IMR-90 (cell line): ENCODE results near the gene IP6K1. TPM values are rescaled to one million over a fixed set of nuclear protein-coding genes. Genes with fewer than 3 reads are reported as not detected.

ENCODE experiments used
- ATAC-seq: fragments of 200-7000 bp; cut with Tn5 transposase; 2 replicates; pipeline ENCODE4 v1.9.1; 2020; ENCODE audit warnings: low read depth, mild to moderate bottlenecking, moderate library complexity
- BruUV-seq: library from RNA; stranded (reverse); fragments of 400-500 nt; replicated peaks from 2 replicates; lab custom pipeline; 2021; lab: Mats Ljungman, UMichigan
- CTCF ChIA-PET: fragments of 300-600 bp; formaldehyde crosslinking; extraction: SDS; loops from one replicate; lab custom pipeline; 2021; ENCODE audit warnings: antibody characterized with exemption; lab: Yijun Ruan, JAX
- POLR2A ChIA-PET: fragments of 300-600 bp; sonication (Branson Sonifier 250); formaldehyde crosslinking; loops from one replicate; lab custom pipeline; 2022; ENCODE audit warnings: antibody characterized with exemption; ENCODE audit not compliant: unreplicated experiment; lab: Charles Lee
- DNase-seq: peaks from one replicate; pipeline ENCODE4 v3.0.0; 2013
- H2AFZ ChIP-seq: replicated peaks from 2 replicates; pipeline ENCODE3; 2013; ENCODE audit warnings: low read length, mild to moderate bottlenecking; ENCODE audit not compliant: poor library complexity
- H2AK5ac ChIP-seq: 2 replicates; pipeline ENCODE4 v1.6.1; 2013; ENCODE audit warnings: low read depth, low read length, inconsistent platforms
- H2AK9ac ChIP-seq: replicated peaks from 2 replicates; pipeline ENCODE3; 2013; ENCODE audit warnings: mild to moderate bottlenecking, low read depth, low read length, moderate library complexity; ENCODE audit not compliant: poor library complexity
- H2BK120ac ChIP-seq: 2 replicates; pipeline ENCODE4 v1.6.1; 2013; ENCODE audit warnings: low read depth, low read length, inconsistent platforms
- H2BK15ac ChIP-seq: 3 replicates; pipeline ENCODE4 v1.6.1; 2013; ENCODE audit warnings: low read depth, low read length, inconsistent platforms
- H2BK20ac ChIP-seq: 2 replicates; pipeline ENCODE4 v1.6.1; 2013; ENCODE audit warnings: low read depth, mild to moderate bottlenecking, inconsistent platforms, low read length, moderate library complexity
- H2BK5ac ChIP-seq: 2 replicates; pipeline ENCODE4 v1.6.1; 2013; ENCODE audit warnings: mild to moderate bottlenecking, low read depth, low read length, inconsistent platforms; ENCODE audit not compliant: poor library complexity, severe bottlenecking
- H3K14ac ChIP-seq: replicated peaks from 2 replicates; pipeline ENCODE4 v1.6.1; 2013; ENCODE audit warnings: low read depth, low read length, inconsistent platforms
- H3K18ac ChIP-seq: 2 replicates; pipeline ENCODE4 v1.6.1; 2013; ENCODE audit warnings: low read depth, low read length, control low read depth
- H3K23ac ChIP-seq: 2 replicates; pipeline ENCODE4 v1.6.1; 2013; ENCODE audit warnings: low read depth, low read length, inconsistent platforms
- H3K27ac ChIP-seq: 2 replicates; pipeline ENCODE4 v1.5.1; 2013; ENCODE audit warnings: mild to moderate bottlenecking, control low read depth, low read length; ENCODE audit not compliant: insufficient read depth
- H3K27me3 ChIP-seq: 2 replicates; pipeline ENCODE4 v1.6.1; 2013; ENCODE audit warnings: low read length; ENCODE audit not compliant: control insufficient read depth, insufficient read depth
- H3K36me3 ChIP-seq: 2 replicates; pipeline ENCODE4 v1.6.1; 2013; ENCODE audit warnings: low read length, mixed read lengths; ENCODE audit not compliant: control insufficient read depth, insufficient read depth
- H3K4ac ChIP-seq: 2 replicates; pipeline ENCODE4 v1.6.1; 2013; ENCODE audit warnings: low read depth, low read length, inconsistent platforms
- H3K4me1 ChIP-seq: 2 replicates; pipeline ENCODE4 v1.6.1; 2013; ENCODE audit warnings: low read length, mixed read lengths; ENCODE audit not compliant: control insufficient read depth, insufficient read depth
- H3K4me2 ChIP-seq: 2 replicates; pipeline ENCODE4 v1.6.1; 2013; ENCODE audit warnings: low read depth, mild to moderate bottlenecking, control low read depth, low read length, moderate library complexity
- H3K4me3 ChIP-seq: 2 replicates; pipeline ENCODE4 v1.5.1; 2013; ENCODE audit warnings: low read depth, mild to moderate bottlenecking, control low read depth, low read length, moderate library complexity; ENCODE audit not compliant: insufficient read depth
- H3K56ac ChIP-seq: 2 replicates; pipeline ENCODE4 v1.6.1; 2013; ENCODE audit warnings: low read length, inconsistent platforms; ENCODE audit not compliant: insufficient read depth; ENCODE audit errors: extremely low read depth
- H3K79me1 ChIP-seq, 2 experiments: 2 replicates each; pipeline ENCODE4 v1.6.1; 2013; ENCODE audit warnings: low read length in 2 of 2, inconsistent platforms in 1 of 2, low read depth in 1 of 2
- H3K9ac ChIP-seq: 2 replicates; pipeline ENCODE4 v1.6.1; 2013; ENCODE audit warnings: low read depth, low read length, control low read depth
- H3K9me1 ChIP-seq: 2 replicates; pipeline ENCODE4 v1.6.1; 2013; ENCODE audit warnings: low read length, inconsistent platforms; ENCODE audit not compliant: insufficient read depth
- H3K9me3 ChIP-seq: 2 replicates; pipeline ENCODE4 v1.6.1; 2013; ENCODE audit warnings: low read length; ENCODE audit not compliant: control insufficient read depth, insufficient read depth
- H4K20me1 ChIP-seq: 2 replicates; pipeline ENCODE4 v1.6.1; 2013; ENCODE audit warnings: low read length, inconsistent platforms; ENCODE audit not compliant: insufficient read depth
- H4K5ac ChIP-seq: 2 replicates; pipeline ENCODE4 v1.6.1; 2013; ENCODE audit warnings: mild to moderate bottlenecking, low read depth, low read length, control low read depth
- H4K8ac ChIP-seq, 2 experiments: 2 replicates each; pipeline ENCODE4 v1.6.1; 2013; ENCODE audit warnings: low read depth in 2 of 2, low read length in 2 of 2, control low read depth in 1 of 2, inconsistent platforms in 1 of 2
- H4K91ac ChIP-seq: 2 replicates; pipeline ENCODE4 v1.6.1; 2013; ENCODE audit warnings: low read depth, low read length, inconsistent platforms; ENCODE audit not compliant: insufficient read depth
- BHLHE40 ChIP-seq: fragments of 150-350 bp; IDR thresholded peaks from 2 replicates; pipeline ENCODE4 v1.6.1; 2016; ENCODE audit warnings: mild to moderate bottlenecking, low read depth, low read length
- CEBPB ChIP-seq: IDR thresholded peaks from 2 replicates; pipeline ENCODE4 v1.6.1; 2012; ENCODE audit warnings: low read depth, low read length, improper control_type of control experiment
- CHD1 ChIP-seq: IDR thresholded peaks from 2 replicates; pipeline ENCODE4 v1.6.1; 2012; ENCODE audit warnings: low read depth, low read length, improper control_type of control experiment
- FOS ChIP-seq: fragments of 150-350 bp; IDR thresholded peaks from 2 replicates; pipeline ENCODE4 v1.6.1; 2016; ENCODE audit warnings: low read depth, low read length
- MAFK ChIP-seq: IDR thresholded peaks from 2 replicates; pipeline ENCODE4 v1.6.1; 2012; ENCODE audit warnings: low read depth, low read length, improper control_type of control experiment
- MAZ ChIP-seq: IDR thresholded peaks from 2 replicates; pipeline ENCODE4 v1.6.1; 2012; ENCODE audit warnings: low read depth, mild to moderate bottlenecking, low read length, improper control_type of control experiment, moderate library complexity, borderline replicate concordance
- MXI1 ChIP-seq: IDR thresholded peaks from 2 replicates; pipeline ENCODE4 v1.6.1; 2012; ENCODE audit warnings: low read depth, mild to moderate bottlenecking, low read length, moderate library complexity, borderline replicate concordance
- NFE2L2 ChIP-seq: fragments of 150-350 bp; IDR thresholded peaks from 2 replicates; pipeline ENCODE4 v1.6.1; 2016; ENCODE audit warnings: low read depth, mild to moderate bottlenecking, low read length
- POLR2A ChIP-seq: IDR thresholded peaks from 2 replicates; pipeline ENCODE4 v1.6.1; 2012; ENCODE audit warnings: mild to moderate bottlenecking, low read depth, low read length
- RAD21 ChIP-seq: IDR thresholded peaks from 2 replicates; pipeline ENCODE4 v1.6.1; 2012; ENCODE audit warnings: low read length, improper control_type of control experiment
- RCOR1 ChIP-seq: IDR thresholded peaks from 2 replicates; pipeline ENCODE4 v1.6.1; 2012; ENCODE audit warnings: mild to moderate bottlenecking, low read length, improper control_type of control experiment; ENCODE audit not compliant: insufficient replicate concordance
- RFX5 ChIP-seq: IDR thresholded peaks from 2 replicates; pipeline ENCODE4 v1.8.0; 2012; ENCODE audit warnings: low read depth, mild to moderate bottlenecking, low read length, moderate library complexity
- SMC3 ChIP-seq: fragments of 150-350 bp; IDR thresholded peaks from 2 replicates; pipeline ENCODE4 v1.6.1; 2016; ENCODE audit warnings: low read depth, mild to moderate bottlenecking, antibody characterized with exemption, low read length, moderate library complexity
- WGBS, 2 experiments: methylation state at CpG; one replicate each; pipeline versions ENCODE4 v1.1.5 to v1.1.7; 2013; ENCODE audit warnings: missing lambda C conversion rate in 2 of 2; ENCODE audit not compliant: insufficient read length in 1 of 2; ENCODE audit errors: extremely low coverage in 2 of 2; 5-methylcytosine and 5-hydroxymethylcytosine counted together
- dilution Hi-C: fragments of 300-500 bp; cut with HindIII; formaldehyde crosslinking; loops from one replicate; pipeline ENCODE4 v1.14.3; 2018; ENCODE audit warnings: low sequenced_read_pairs; ENCODE audit not compliant: unreplicated experiment
- in situ Hi-C: fragments of 300-500 bp; cut with MboI; formaldehyde crosslinking; loops from 3 replicates; pipeline ENCODE4 v1.14.3; 2019; ENCODE audit warnings: low sequenced_read_pairs, inconsistent platforms, mixed read lengths
- intact Hi-C: fragments of 100-400 bp; cut with micrococcal nuclease; formaldehyde crosslinking; loops from 2 replicates; pipeline ENCODE4 v1.10.0; 2022
- polyA plus RNA-seq, 3 experiments: library from polyadenylated mRNA; depleted of rRNA; stranded (reverse); fragments of >200 nt; gene quantifications; 2 replicates each; pipeline ENCODE4 v1.2.3, GENCODE V29; 2012; ENCODE audit warnings: low replicate concordance in 1 of 3
- total RNA-seq: library from RNA; depleted of rRNA; stranded (reverse); fragments of >200 nt; gene quantifications from 2 replicates; pipeline ENCODE4 v1.2.3, GENCODE V29; 2012
- TF ChIP-seq, protein P1 (sequence below): conservative IDR thresholded peaks from 2 replicates; pipeline ENCODE4 v1.5.1; 2012; ENCODE audit warnings: mild to moderate bottlenecking, low read depth, low read length, improper control_type of control experiment
- TF ChIP-seq, protein P2 (sequence below): fragments of 150-350 bp; IDR thresholded peaks from 2 replicates; pipeline ENCODE4 v1.6.1; 2017; ENCODE audit warnings: mild to moderate bottlenecking, antibody characterized with exemption, low read length, low read depth
- TF ChIP-seq, protein P3 (sequence below): fragments of 150-350 bp; IDR thresholded peaks from 2 replicates; pipeline ENCODE4 v1.6.1; 2016; ENCODE audit warnings: low read depth, mild to moderate bottlenecking, low read length, moderate library complexity, borderline replicate concordance

IP6K1 gene
- total and polyA plus RNA-seq, 2 of the 4 experiments (the other 2 are of a cell fraction) = 28.3 to 28.7 TPM

DNA sequence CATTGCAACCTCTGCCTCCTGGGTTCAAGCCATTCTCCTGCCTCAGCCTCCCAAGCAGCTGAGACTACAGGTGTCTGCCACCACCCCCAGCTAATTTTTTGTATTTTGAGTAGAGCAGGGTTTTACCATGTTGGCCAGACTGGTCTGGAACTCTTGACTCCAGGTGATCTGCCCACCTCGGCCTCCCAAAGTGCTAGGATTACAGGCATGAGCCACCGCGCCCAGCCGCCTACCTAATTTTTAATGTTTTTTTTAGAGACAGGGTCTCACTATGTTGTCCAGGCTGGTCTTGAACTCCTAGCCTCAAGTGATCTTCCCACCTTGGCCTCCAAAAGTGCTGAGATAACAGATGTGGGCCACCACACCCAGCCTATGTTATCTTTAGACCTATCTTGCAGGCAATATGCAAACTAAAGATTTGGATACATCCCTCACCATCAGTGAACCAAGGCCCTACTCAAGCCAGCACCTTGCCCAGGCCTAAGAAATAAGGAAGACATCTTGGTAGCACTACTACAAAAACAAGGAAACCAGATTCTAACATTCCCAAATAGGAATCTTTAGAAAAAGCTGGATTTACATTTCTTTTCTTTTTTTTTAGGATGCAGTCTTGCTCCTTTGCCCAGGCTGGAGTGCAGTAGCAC is 56.3 kb downstream of the IP6K1 start:
- Histone ChIP-seq H3K9me1 (0 out of 2 replicates have a peak, but pooled peaks cover 12% of the 10 kb centered on the region), H3K4me1 (no peaks in the 10 kb centered on the region), H2BK15ac (no peak overlapping the region), H2AFZ (no peak overlapping the region), H4K8ac (no peak overlapping the region), H3K9me3 (no peaks in the 10 kb centered on the region), H4K20me1 (peaks cover 8% of the 10 kb centered on the region; the same call in 1 of the 2 replicates), H2AK5ac (no peak overlapping the region), H3K36me3 (peaks cover 51% of the 10 kb centered on the region), H3K79me1 (peaks cover 6 to 30% of the 10 kb centered on the region in 2 experiments), H3K4ac (no peak overlapping the region), H2BK120ac (no peak overlapping the region), H3K27me3 (no peaks in the 10 kb centered on the region), H3K27ac (no peak overlapping the region), H3K56ac (no peak overlapping the region), H3K9ac (no peak overlapping the region), H2BK20ac (no peak overlapping the region), H3K4me3 (no peak overlapping the region), H3K23ac (no peak overlapping the region), H4K5ac (no peak overlapping the region), H2AK9ac (no peak overlapping the region), H3K4me2 (no peak overlapping the region), H3K18ac (no peak overlapping the region), H3K14ac (no peak overlapping the region), H2BK5ac (no peak overlapping the region), H4K91ac (no peak overlapping the region)
- BruUV-seq = no TSS peak
- DNase-seq (no peak), ATAC-seq (no peak)
- dilution Hi-C loops = no loop called here
- ChIA-PET POLR2A (no interaction called here), CTCF (interaction anchor here (0.6 kb wide), 1 partner anchor 98 kb away, joined by 4 read pairs; no protein-coding TSS in a partner anchor)
- no CpG with 5 or more reads among the region's 4 CpGs for WGBS, 2 experiments
- no peak for TF ChIP-seq NFE2L2
- no peak for TF ChIP-seq MAZ
- TF ChIP-seq, protein P1, sequence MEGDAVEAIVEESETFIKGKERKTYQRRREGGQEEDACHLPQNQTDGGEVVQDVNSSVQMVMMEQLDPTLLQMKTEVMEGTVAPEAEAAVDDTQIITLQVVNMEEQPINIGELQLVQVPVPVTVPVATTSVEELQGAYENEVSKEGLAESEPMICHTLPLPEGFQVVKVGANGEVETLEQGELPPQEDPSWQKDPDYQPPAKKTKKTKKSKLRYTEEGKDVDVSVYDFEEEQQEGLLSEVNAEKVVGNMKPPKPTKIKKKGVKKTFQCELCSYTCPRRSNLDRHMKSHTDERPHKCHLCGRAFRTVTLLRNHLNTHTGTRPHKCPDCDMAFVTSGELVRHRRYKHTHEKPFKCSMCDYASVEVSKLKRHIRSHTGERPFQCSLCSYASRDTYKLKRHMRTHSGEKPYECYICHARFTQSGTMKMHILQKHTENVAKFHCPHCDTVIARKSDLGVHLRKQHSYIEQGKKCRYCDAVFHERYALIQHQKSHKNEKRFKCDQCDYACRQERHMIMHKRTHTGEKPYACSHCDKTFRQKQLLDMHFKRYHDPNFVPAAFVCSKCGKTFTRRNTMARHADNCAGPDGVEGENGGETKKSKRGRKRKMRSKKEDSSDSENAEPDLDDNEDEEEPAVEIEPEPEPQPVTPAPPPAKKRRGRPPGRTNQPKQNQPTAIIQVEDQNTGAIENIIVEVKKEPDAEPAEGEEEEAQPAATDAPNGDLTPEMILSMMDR = no peak
- no peak for TF ChIP-seq MAFK
- no peak for TF ChIP-seq CHD1
- no peak for TF ChIP-seq POLR2A
- TF ChIP-seq, protein P2, sequence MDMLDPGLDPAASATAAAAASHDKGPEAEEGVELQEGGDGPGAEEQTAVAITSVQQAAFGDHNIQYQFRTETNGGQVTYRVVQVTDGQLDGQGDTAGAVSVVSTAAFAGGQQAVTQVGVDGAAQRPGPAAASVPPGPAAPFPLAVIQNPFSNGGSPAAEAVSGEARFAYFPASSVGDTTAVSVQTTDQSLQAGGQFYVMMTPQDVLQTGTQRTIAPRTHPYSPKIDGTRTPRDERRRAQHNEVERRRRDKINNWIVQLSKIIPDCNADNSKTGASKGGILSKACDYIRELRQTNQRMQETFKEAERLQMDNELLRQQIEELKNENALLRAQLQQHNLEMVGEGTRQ = no peak
- no peak for TF ChIP-seq SMC3
- TF ChIP-seq CEBPB = no peak
- no peak for TF ChIP-seq FOS
- no peak for TF ChIP-seq RFX5
- TF ChIP-seq, protein P3, sequence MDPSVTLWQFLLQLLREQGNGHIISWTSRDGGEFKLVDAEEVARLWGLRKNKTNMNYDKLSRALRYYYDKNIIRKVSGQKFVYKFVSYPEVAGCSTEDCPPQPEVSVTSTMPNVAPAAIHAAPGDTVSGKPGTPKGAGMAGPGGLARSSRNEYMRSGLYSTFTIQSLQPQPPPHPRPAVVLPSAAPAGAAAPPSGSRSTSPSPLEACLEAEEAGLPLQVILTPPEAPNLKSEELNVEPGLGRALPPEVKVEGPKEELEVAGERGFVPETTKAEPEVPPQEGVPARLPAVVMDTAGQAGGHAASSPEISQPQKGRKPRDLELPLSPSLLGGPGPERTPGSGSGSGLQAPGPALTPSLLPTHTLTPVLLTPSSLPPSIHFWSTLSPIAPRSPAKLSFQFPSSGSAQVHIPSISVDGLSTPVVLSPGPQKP = no peak
- no peak for TF ChIP-seq RAD21
- TF ChIP-seq MXI1 = no peak
- no peak for TF ChIP-seq BHLHE40
- no peak for TF ChIP-seq RCOR1
- intact Hi-C loops = no loop called here
- in situ Hi-C loops = no loop called here
